Activated naive CD8-positive, alpha-beta T cell treated with anti-CD3 and anti-CD28 coated beads, Interleukin-2, amount 50 U/mL, for 24 hours (primary cell): ENCODE data around the gene GSTP1.
"Not testable (repeated sequence)": the region's sequence is repeated elsewhere in the genome, so short reads cannot be mapped to it uniquely, and the experiment has no call there.

ENCODE experiments used
- ATAC-seq: fragments of 150-1000 bp; cut with Tn5 transposase; one replicate; pipeline ENCODE4 v1.10.0; 2021
- DNase-seq: peaks from one replicate; pipeline ENCODE4 v3.0.0; 2021
- H3K27ac Mint-ChIP-seq: one replicate; pipeline ENCODE4 v1.8.0; 2021; ENCODE audit warnings: mild to moderate bottlenecking, mixed read lengths
- H3K27me3 Mint-ChIP-seq: one replicate; pipeline ENCODE4 v1.8.0; 2021; ENCODE audit warnings: mixed read lengths
- H3K36me3 Mint-ChIP-seq: one replicate; pipeline ENCODE4 v1.8.0; 2021; ENCODE audit warnings: low read depth, mixed read lengths
- H3K4me1 Mint-ChIP-seq: one replicate; pipeline ENCODE4 v1.8.0; 2021; ENCODE audit warnings: mixed read lengths
- H3K4me3 Mint-ChIP-seq: one replicate; pipeline ENCODE4 v1.8.0; 2021; ENCODE audit warnings: mild to moderate bottlenecking, moderate library complexity, mixed read lengths
- H3K9me3 Mint-ChIP-seq: one replicate; pipeline ENCODE4 v1.8.0; 2021; ENCODE audit warnings: mixed read lengths

GSTP1 gene

DNA sequence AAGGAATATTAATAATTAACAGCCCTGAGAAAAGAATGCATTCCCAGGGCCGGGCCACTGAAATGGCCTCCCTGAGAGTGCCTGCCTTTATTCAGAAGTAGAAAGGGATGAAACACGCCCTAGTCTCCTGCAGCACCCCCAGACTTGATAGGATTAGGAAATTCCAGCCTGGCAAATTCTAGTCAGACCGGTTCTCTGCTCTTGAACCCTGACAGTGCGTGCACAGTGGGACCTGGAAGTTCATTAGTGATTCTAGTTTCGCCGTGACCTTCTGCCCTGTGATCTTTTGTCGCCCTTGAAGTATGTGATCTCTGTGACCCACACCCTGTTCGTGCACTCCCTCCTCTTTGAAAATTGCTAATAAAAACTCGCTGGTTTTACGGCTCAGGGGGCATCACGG is 2.1 kb upstream of the GSTP1 start:
- Mint-ChIP-seq H3K27ac (no peak overlapping the region), H3K27me3 (peaks cover 27% of the 10 kb centered on the region), H3K36me3 (peaks cover 19% of the 10 kb centered on the region), H3K4me3 (no peak overlapping the region), H3K9me3 (no peaks in the 10 kb centered on the region), H3K4me1 (peaks cover 50% of the 10 kb centered on the region)
- ATAC-seq (no peak), DNase-seq (no peak)

- peaks cover 24% of the 10 kb centered on the region for H3K27me3 Mint-ChIP-seq
- H3K27ac Mint-ChIP-seq = no peak overlapping the region
- peaks cover 56% of the 10 kb centered on the region for H3K4me1 Mint-ChIP-seq
Measured at GRCh38 chr11:67582011-67582410, 1.6 kb upstream of the GSTP1 start.

DNA sequence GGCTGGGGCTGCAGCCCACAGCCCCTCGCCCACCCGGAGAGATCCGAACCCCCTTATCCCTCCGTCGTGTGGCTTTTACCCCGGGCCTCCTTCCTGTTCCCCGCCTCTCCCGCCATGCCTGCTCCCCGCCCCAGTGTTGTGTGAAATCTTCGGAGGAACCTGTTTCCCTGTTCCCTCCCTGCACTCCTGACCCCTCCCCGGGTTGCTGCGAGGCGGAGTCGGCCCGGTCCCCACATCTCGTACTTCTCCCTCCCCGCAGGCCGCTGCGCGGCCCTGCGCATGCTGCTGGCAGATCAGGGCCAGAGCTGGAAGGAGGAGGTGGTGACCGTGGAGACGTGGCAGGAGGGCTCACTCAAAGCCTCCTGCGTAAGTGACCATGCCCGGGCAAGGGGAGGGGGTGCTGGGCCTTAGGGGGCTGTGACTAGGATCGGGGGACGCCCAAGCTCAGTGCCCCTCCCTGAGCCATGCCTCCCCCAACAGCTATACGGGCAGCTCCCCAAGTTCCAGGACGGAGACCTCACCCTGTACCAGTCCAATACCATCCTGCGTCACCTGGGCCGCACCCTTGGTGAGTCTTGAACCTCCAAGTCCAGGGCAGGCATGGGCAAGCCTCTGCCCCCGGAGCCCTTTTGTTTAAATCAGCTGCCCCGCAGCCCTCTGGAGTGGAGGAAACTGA is 731 bp downstream of the GSTP1 start:
- Mint-ChIP-seq H3K36me3 (peaks cover 36% of the 10 kb centered on the region), H3K9me3 (peaks cover 4% of the 10 kb centered on the region), H3K4me3 (peak overlapping the region; percentile 87), H3K27me3 (peaks cover 17% of the 10 kb centered on the region), H3K4me1 (peaks cover 58% of the 10 kb centered on the region), H3K27ac (peak overlapping the region; percentile 77)
- DNase-seq = peak; percentile 45
- ATAC-seq = peak; percentile 29

More at GRCh38 chr11:67582011-67582410, 1.6 kb upstream of the GSTP1 start:
- DNase-seq (no peak), ATAC-seq (no peak)
- H3K4me3 Mint-ChIP-seq = peak overlapping the region; percentile 87
- H3K36me3 Mint-ChIP-seq = peaks cover 24% of the 10 kb centered on the region
- H3K9me3 Mint-ChIP-seq = no peaks in the 10 kb centered on the region

DNA sequence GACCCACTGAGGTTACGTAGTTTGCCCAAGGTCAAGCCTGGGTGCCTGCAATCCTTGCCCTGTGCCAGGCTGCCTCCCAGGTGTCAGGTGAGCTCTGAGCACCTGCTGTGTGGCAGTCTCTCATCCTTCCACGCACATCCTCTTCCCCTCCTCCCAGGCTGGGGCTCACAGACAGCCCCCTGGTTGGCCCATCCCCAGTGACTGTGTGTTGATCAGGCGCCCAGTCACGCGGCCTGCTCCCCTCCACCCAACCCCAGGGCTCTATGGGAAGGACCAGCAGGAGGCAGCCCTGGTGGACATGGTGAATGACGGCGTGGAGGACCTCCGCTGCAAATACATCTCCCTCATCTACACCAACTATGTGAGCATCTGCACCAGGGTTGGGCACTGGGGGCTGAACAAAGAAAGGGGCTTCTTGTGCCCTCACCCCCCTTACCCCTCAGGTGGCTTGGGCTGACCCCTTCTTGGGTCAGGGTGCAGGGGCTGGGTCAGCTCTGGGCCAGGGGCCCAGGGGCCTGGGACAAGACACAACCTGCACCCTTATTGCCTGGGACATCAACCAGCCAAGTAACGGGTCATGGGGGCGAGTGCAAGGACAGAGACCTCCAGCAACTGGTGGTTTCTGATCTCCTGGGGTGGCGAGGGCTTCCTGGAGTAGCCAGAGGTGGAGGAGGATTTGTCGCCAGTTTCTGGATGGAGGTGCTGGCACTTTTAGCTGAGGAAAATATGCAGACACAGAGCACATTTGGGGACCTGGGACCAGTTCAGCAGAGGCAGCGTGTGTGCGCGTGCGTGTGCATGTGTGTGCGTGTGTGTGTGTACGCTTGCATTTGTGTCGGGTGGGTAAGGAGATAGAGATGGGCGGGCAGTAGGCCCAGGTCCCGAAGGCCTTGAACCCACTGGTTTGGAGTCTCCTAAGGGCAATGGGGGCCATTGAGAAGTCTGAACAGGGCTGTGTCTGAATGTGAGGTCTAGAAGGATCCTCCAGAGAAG is 1.6 kb downstream of the GSTP1 start:
- peaks cover 49% of the 10 kb centered on the region for H3K4me1 Mint-ChIP-seq
- no peak for ATAC-seq
- H3K9me3 Mint-ChIP-seq = peaks cover 4% of the 10 kb centered on the region
- DNase-seq = no peak
- H3K27ac Mint-ChIP-seq = peak overlapping the region; percentile 77
- H3K4me3 Mint-ChIP-seq = peak overlapping the region; percentile 87
- peaks cover 14% of the 10 kb centered on the region for H3K27me3 Mint-ChIP-seq
- H3K36me3 Mint-ChIP-seq = peaks cover 36% of the 10 kb centered on the region

- ATAC-seq (no peak), DNase-seq (no peak)
- H3K27me3 Mint-ChIP-seq = peaks cover 8% of the 10 kb centered on the region
- peak overlapping the region; percentile 74 for H3K27ac Mint-ChIP-seq
- peak overlapping the region; percentile 87 for H3K4me3 Mint-ChIP-seq
- H3K36me3 Mint-ChIP-seq = peaks cover 36% of the 10 kb centered on the region
- peaks cover 45% of the 10 kb centered on the region for H3K4me1 Mint-ChIP-seq
- H3K9me3 Mint-ChIP-seq = peaks cover 4% of the 10 kb centered on the region
Measured at GRCh38 chr11:67585911-67586310, 2.3 kb downstream of the GSTP1 start.

DNA sequence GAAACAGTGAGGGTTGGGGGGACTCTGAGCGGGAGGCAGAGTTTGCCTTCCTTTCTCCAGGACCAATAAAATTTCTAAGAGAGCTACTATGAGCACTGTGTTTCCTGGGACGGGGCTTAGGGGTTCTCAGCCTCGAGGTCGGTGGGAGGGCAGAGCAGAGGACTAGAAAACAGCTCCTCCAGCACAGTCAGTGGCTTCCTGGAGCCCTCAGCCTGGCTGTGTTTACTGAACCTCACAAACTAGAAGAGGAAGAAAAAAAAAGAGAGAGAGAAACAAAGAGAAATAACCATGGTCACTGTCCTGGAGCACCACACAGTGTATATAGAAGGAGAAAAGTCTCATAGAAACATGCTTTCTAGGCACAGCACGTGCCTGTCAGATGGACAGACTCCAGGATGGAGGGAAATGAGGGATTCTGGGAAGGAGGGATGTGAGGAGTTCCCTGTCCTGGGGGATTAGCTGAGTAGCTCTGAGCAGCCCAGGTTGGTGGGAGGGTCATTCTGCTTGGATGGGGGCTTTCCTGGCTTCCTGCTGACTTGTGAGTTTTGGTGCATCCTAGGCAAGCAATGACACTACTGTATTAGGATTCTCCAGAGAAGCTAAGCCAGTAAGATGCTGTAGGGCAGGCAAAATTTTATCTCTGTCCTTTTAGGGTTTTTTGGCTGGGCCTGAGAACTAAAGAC is 3.1 kb downstream of the GSTP1 start:
- H3K27ac Mint-ChIP-seq = peak overlapping the region; percentile 29
- peaks cover 36% of the 10 kb centered on the region for H3K36me3 Mint-ChIP-seq
- DNase-seq (no peak), ATAC-seq (no peak)
- H3K4me1 Mint-ChIP-seq = peaks cover 45% of the 10 kb centered on the region
- no peak overlapping the region for H3K4me3 Mint-ChIP-seq
- peaks cover 4% of the 10 kb centered on the region for H3K27me3 Mint-ChIP-seq
- peaks cover 4% of the 10 kb centered on the region for H3K9me3 Mint-ChIP-seq

- peaks cover 33% of the 10 kb centered on the region for H3K4me1 Mint-ChIP-seq
- no peaks in the 10 kb centered on the region for H3K27me3 Mint-ChIP-seq
- DNase-seq (no peak), ATAC-seq (no peak)
- H3K27ac Mint-ChIP-seq = peak overlapping the region; percentile 63
- H3K9me3 Mint-ChIP-seq = peaks cover 4% of the 10 kb centered on the region
- no peak overlapping the region for H3K4me3 Mint-ChIP-seq
- H3K36me3 Mint-ChIP-seq = peaks cover 36% of the 10 kb centered on the region
Measured at GRCh38 chr11:67588136-67588503, 4.5 kb downstream of the GSTP1 start.

GRCh38 chr11:67588899-67589415 is 5.3 kb downstream of the GSTP1 start:
- Mint-ChIP-seq H3K36me3 (peaks cover 35% of the 10 kb centered on the region), H3K27ac (peak overlapping the region; percentile 12), H3K4me1 (peaks cover 30% of the 10 kb centered on the region)
- not testable (repeated sequence) for H3K4me3 Mint-ChIP-seq, ATAC-seq, DNase-seq, H3K27me3 Mint-ChIP-seq, H3K9me3 Mint-ChIP-seq

- Mint-ChIP-seq H3K27me3 (no peaks in the 10 kb centered on the region), H3K4me1 (peaks cover 3% of the 10 kb centered on the region), H3K36me3 (peaks cover 4% of the 10 kb centered on the region), H3K9me3 (no peaks in the 10 kb centered on the region), H3K4me3 (no peak overlapping the region), H3K27ac (no peak overlapping the region)
- ATAC-seq (no peak), DNase-seq (no peak)
Measured at GRCh38 chr11:67592880-67593564, 9.4 kb downstream of the GSTP1 start.

GRCh38 chr11:67593565-67593905 is 9.9 kb downstream of the GSTP1 start:
- no peak overlapping the region for H3K27ac Mint-ChIP-seq
- no peaks in the 10 kb centered on the region for H3K9me3 Mint-ChIP-seq
- DNase-seq = no peak
- H3K36me3 Mint-ChIP-seq = no peaks in the 10 kb centered on the region
- no peak overlapping the region for H3K4me3 Mint-ChIP-seq
- no peaks in the 10 kb centered on the region for H3K27me3 Mint-ChIP-seq
- no peak for ATAC-seq
- peaks cover 3% of the 10 kb centered on the region for H3K4me1 Mint-ChIP-seq

GRCh38 chr11:67594480-67594879 is 10.9 kb downstream of the GSTP1 start:
- no peaks in the 10 kb centered on the region for H3K9me3 Mint-ChIP-seq
- peaks cover under 1% of the 10 kb centered on the region for H3K27me3 Mint-ChIP-seq
- no peaks in the 10 kb centered on the region for H3K36me3 Mint-ChIP-seq
- H3K4me3 Mint-ChIP-seq = no peak overlapping the region
- ATAC-seq (no peak), DNase-seq (no peak)
- H3K4me1 Mint-ChIP-seq = no peaks in the 10 kb centered on the region
- no peak overlapping the region for H3K27ac Mint-ChIP-seq

DNA sequence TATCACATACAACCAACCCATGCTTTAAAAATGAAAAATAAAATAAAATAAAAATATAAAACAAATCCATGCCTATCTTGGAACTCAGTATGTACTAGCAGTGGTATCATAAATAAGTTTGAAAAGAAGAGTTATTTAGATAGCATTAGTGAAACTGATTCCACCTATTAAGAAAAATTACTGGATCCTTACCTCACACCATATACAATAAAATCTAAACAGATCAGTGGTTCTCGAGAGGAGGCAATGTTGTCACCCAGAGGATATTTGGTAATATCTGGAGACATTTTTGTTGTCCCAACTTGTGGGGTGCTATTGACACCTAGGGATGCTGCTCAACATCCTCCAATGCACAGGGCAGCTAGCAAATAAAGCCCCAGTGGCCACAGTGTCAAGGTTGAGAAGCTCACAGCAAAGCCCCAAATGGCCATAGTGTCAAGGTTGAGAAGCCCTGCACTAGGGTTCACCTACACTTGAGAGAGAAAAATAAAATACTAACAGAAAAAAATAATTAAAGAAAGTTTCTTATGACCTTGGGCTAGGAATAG is 13.2 kb downstream of the GSTP1 start:
- H3K27me3 Mint-ChIP-seq = peaks cover 16% of the 10 kb centered on the region
- no peak for DNase-seq
- no peak overlapping the region for H3K27ac Mint-ChIP-seq
- no peak overlapping the region for H3K4me3 Mint-ChIP-seq
- no peaks in the 10 kb centered on the region for H3K36me3 Mint-ChIP-seq
- H3K9me3 Mint-ChIP-seq = no peaks in the 10 kb centered on the region
- peaks cover 13% of the 10 kb centered on the region for H3K4me1 Mint-ChIP-seq
- no peak for ATAC-seq

GRCh38 chr11:67597458-67597857 is 13.8 kb downstream of the GSTP1 start:
- not testable (repeated sequence) for H3K9me3 Mint-ChIP-seq, DNase-seq, H3K27ac Mint-ChIP-seq, H3K36me3 Mint-ChIP-seq, H3K4me3 Mint-ChIP-seq, ATAC-seq
- Mint-ChIP-seq H3K4me1 (peaks cover 13% of the 10 kb centered on the region), H3K27me3 (peaks cover 16% of the 10 kb centered on the region)

- not testable (repeated sequence) for ATAC-seq, H3K4me3 Mint-ChIP-seq, DNase-seq, H3K36me3 Mint-ChIP-seq, H3K9me3 Mint-ChIP-seq, H3K27ac Mint-ChIP-seq
- H3K4me1 Mint-ChIP-seq = peaks cover 13% of the 10 kb centered on the region
- peaks cover 19% of the 10 kb centered on the region for H3K27me3 Mint-ChIP-seq
Measured at GRCh38 chr11:67597963-67598362, 14.4 kb downstream of the GSTP1 start.
